OCI-LY7 (cell line): ENCODE measurements around the gene CUZD1. TPM values are rescaled to one million over a fixed set of nuclear protein-coding genes. Genes with fewer than 3 reads are reported as not detected.

Experiments used
- BruUV-seq: library from RNA; stranded (reverse); fragments of 400-500 nt; replicated peaks from 2 replicates; lab custom pipeline; 2021; lab: Mats Ljungman, UMichigan
- CTCF ChIA-PET: fragments of 300-600 bp; sonication (Branson Sonifier 250); formaldehyde crosslinking; loops from one replicate; lab custom pipeline; 2022; ENCODE audit warnings: antibody characterized with exemption; ENCODE audit not compliant: unreplicated experiment; lab: Charles Lee
- POLR2A ChIA-PET: fragments of 300-600 bp; sonication (Branson Sonifier 250); formaldehyde crosslinking; loops from one replicate; lab custom pipeline; 2022; ENCODE audit warnings: antibody characterized with exemption; lab: Charles Lee
- DNase-seq: peaks from one replicate; pipeline ENCODE4 v3.0.0-alpha.2; 2015; ENCODE audit warnings: low spot score
- H2AFZ ChIP-seq: fragments of 200-600 bp; sonication (generic), shearing (Covaris generic); 2 replicates; pipeline ENCODE4 v1.6.1; 2014; ENCODE audit warnings: mild to moderate bottlenecking, antibody characterized with exemption, low read length, moderate library complexity
- H3K27ac ChIP-seq: fragments of 200-600 bp; sonication (generic); 2 replicates; pipeline ENCODE4 v1.5.1; 2014; ENCODE audit warnings: mixed run types, low read depth, mild to moderate bottlenecking, moderate library complexity, low read length, inconsistent platforms; ENCODE audit not compliant: poor library complexity, severe bottlenecking
- H3K36me3 ChIP-seq: fragments of 200-600 bp; sonication (generic); 2 replicates; pipeline ENCODE4 v1.6.1; 2014; ENCODE audit warnings: mild to moderate bottlenecking, antibody characterized with exemption, low read length, moderate library complexity, mixed read lengths; ENCODE audit not compliant: insufficient read depth
- H3K4me1 ChIP-seq: fragments of 200-600 bp; sonication (generic); 2 replicates; pipeline ENCODE4 v1.5.1; 2014; ENCODE audit warnings: mild to moderate bottlenecking, low read length; ENCODE audit not compliant: insufficient read depth, poor library complexity, severe bottlenecking
- H3K4me2 ChIP-seq: fragments of 200-600 bp; sonication (generic); 2 replicates; pipeline ENCODE4 v1.6.1; 2014; ENCODE audit warnings: mild to moderate bottlenecking, low read length
- H3K4me3 ChIP-seq: fragments of 200-600 bp; sonication (generic); 2 replicates; pipeline ENCODE4 v1.5.1; 2014; ENCODE audit warnings: mild to moderate bottlenecking, low read depth, low read length; ENCODE audit not compliant: poor library complexity, severe bottlenecking
- H3K79me2 ChIP-seq: fragments of 200-600 bp; sonication (generic); 2 replicates; pipeline ENCODE4 v1.6.1; 2016; ENCODE audit warnings: low read depth, mild to moderate bottlenecking, low read length, moderate library complexity, mixed read lengths; ENCODE audit not compliant: insufficient read depth
- H3K9me2 ChIP-seq: fragments of 200-600 bp; sonication (generic); 2 replicates; pipeline ENCODE4 v1.6.1; 2016; ENCODE audit warnings: mild to moderate bottlenecking, low read length, mixed read lengths; ENCODE audit not compliant: insufficient read depth
- H3K9me3 ChIP-seq: fragments of 200-600 bp; sonication (generic); 2 replicates; pipeline ENCODE4 v1.6.1; 2014; ENCODE audit warnings: mild to moderate bottlenecking, mixed run types, low read length, mixed read lengths
- H4K20me1 ChIP-seq: fragments of 200-600 bp; sonication (generic); 2 replicates; pipeline ENCODE4 v1.6.1; 2014; ENCODE audit warnings: mild to moderate bottlenecking, antibody characterized with exemption, low read length, moderate library complexity, mixed read lengths; ENCODE audit not compliant: insufficient read depth
- EZH2phosphoT487 ChIP-seq: fragments of 200-600 bp; sonication (generic); IDR thresholded peaks from 2 replicates; pipeline ENCODE4 v1.6.1; 2018; ENCODE audit warnings: low read depth, borderline replicate concordance, mild to moderate bottlenecking, mixed run types, antibody characterized with exemption, low read length, moderate library complexity, mixed read lengths
- intact Hi-C: fragments of 100-400 bp; cut with micrococcal nuclease; formaldehyde crosslinking; loops from one replicate; pipeline ENCODE4 v1.10.0; 2022; ENCODE audit not compliant: unreplicated experiment
- total RNA-seq, 2 experiments: library from RNA; depleted of rRNA in 1 of 2; stranded (reverse); fragments of >200 nt in 1 of 2; shearing (Covaris generic) in 1 of 2; gene quantifications; 2 replicates each; pipeline ENCODE4 v1.2.3, GENCODE V29; 2014 to 2022
- TF ChIP-seq, protein P1 (sequence below): fragments of 200-600 bp; sonication (generic); conservative IDR thresholded peaks from 2 replicates; pipeline ENCODE4 v1.5.1; 2014; ENCODE audit warnings: mild to moderate bottlenecking, antibody characterized with exemption, low read length, moderate library complexity, mixed read lengths

CUZD1 gene
- total RNA-seq, 2 experiments from 2014 or later: 1.0 to 1.1 TPM

DNA sequence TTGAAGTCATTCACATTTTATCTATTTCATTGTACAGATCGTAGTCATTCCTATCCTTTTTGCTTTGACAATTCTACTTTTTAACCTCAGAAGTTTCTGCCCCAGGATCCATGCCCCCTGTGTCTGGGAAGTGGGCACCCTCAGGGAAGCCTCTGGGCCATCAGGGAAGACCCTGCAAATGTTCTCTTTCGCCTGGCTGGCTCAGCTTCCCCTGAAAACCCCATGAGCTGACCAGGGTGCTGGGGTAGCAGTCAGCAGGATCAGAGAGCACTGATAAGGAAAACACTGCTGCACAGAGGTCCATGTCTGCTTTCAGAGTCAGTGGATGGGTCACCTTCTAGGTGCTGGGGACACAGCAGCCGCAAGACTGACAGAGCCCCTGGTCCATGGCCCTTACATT lies 23.8 kb downstream of the CUZD1 start:
- no peak for DNase-seq
- Histone ChIP-seq H3K4me1 (no peaks in the 10 kb centered on the region), H4K20me1 (no peaks in the 10 kb centered on the region), H2AFZ (no peak overlapping the region), H3K9me3 (no peaks in the 10 kb centered on the region), H3K4me3 (no peak overlapping the region), H3K79me2 (no peaks in the 10 kb centered on the region), H3K9me2 (no peaks in the 10 kb centered on the region), H3K27ac (no peak overlapping the region), H3K36me3 (no peaks in the 10 kb centered on the region), H3K4me2 (no peak overlapping the region)
- CTCF ChIA-PET: no interaction called here
- no TSS peak for BruUV-seq
- TF ChIP-seq, protein P1, sequence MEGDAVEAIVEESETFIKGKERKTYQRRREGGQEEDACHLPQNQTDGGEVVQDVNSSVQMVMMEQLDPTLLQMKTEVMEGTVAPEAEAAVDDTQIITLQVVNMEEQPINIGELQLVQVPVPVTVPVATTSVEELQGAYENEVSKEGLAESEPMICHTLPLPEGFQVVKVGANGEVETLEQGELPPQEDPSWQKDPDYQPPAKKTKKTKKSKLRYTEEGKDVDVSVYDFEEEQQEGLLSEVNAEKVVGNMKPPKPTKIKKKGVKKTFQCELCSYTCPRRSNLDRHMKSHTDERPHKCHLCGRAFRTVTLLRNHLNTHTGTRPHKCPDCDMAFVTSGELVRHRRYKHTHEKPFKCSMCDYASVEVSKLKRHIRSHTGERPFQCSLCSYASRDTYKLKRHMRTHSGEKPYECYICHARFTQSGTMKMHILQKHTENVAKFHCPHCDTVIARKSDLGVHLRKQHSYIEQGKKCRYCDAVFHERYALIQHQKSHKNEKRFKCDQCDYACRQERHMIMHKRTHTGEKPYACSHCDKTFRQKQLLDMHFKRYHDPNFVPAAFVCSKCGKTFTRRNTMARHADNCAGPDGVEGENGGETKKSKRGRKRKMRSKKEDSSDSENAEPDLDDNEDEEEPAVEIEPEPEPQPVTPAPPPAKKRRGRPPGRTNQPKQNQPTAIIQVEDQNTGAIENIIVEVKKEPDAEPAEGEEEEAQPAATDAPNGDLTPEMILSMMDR: no peak
- TF ChIP-seq EZH2phosphoT487: no peak
- POLR2A ChIA-PET: no interaction called here
- intact Hi-C loops: no loop called here

DNA sequence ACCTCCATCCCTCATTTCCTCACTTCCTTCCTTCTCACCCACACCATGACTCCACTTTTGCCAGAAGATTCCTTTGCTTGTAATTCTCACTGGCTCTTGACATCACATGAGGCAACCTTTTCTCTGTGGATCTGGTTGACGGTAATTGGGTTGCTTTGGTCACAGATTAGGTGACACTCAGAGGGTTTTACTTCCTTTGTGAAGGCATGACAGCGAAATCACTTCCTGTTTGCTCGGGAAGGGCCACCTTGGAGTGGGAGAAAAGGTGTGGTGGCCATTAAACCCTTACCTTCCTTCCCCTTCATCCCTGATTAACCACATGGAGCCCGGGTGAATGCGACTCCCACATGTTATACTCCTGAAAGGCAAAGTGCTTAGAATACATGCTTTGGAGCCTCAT lies 30.2 kb downstream of the CUZD1 start:
- Histone ChIP-seq H3K4me3 (no peak overlapping the region), H3K9me2 (no peaks in the 10 kb centered on the region), H3K79me2 (no peaks in the 10 kb centered on the region), H3K4me1 (no peaks in the 10 kb centered on the region), H3K4me2 (no peak overlapping the region), H2AFZ (no peak overlapping the region), H3K27ac (no peak overlapping the region), H3K36me3 (no peaks in the 10 kb centered on the region), H3K9me3 (no peaks in the 10 kb centered on the region), H4K20me1 (no peaks in the 10 kb centered on the region)
- no peak for TF ChIP-seq EZH2phosphoT487
- TF ChIP-seq, protein P1: no peak
- CTCF ChIA-PET: no interaction called here
- intact Hi-C loops: no loop called here
- POLR2A ChIA-PET: no interaction called here
- BruUV-seq: no TSS peak
- DNase-seq: no peak

DNA sequence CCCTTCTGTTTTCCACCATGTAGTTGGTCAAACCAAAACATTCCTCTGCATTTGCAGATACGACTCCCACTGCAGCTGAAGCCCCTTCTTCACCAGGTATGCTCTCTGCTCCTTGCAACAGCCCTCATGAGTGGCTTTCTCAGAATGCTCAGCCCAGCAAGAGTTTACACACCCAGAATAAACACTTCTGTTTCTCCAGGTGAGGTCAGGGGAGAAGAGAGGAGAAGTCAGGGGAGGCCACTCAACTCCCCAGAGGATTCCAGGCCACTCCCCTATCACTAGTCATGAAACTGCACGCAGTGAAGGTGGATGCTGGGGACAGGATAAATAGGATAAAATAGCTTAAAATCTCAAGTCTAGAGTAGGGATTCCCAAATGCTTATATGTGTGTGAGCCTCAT lies 31.2 kb downstream of the CUZD1 start:
- ChIA-PET POLR2A (no interaction called here), CTCF (no interaction called here)
- Histone ChIP-seq H3K4me2 (no peak overlapping the region), H3K9me3 (no peaks in the 10 kb centered on the region), H3K79me2 (no peaks in the 10 kb centered on the region), H3K36me3 (no peaks in the 10 kb centered on the region), H3K27ac (no peak overlapping the region), H3K9me2 (no peaks in the 10 kb centered on the region), H2AFZ (no peak overlapping the region), H4K20me1 (no peaks in the 10 kb centered on the region), H3K4me3 (no peak overlapping the region), H3K4me1 (no peaks in the 10 kb centered on the region)
- BruUV-seq: no TSS peak
- intact Hi-C loops: no loop called here
- TF ChIP-seq EZH2phosphoT487: no peak
- TF ChIP-seq, protein P1: no peak
- DNase-seq: no peak
